ENCODE measurements around the gene FBN3. TPM values are rescaled to one million over a fixed set of nuclear protein-coding genes. Genes with fewer than 3 reads are reported as not detected.
A peak's percentile ranks its signal among the peaks of the same experiment; 100 is the strongest.

FBN3 gene
- total and polyA plus RNA-seq, 5 experiments from 2014 or later: not detected

GRCh38 chr19:8090950-8091349, 58.4 kb downstream of the FBN3 start:
- no peak for ATAC-seq

GRCh38 chr19:8089664-8090601, 59.5 kb downstream of the FBN3 start:
- Mint-ChIP-seq H3K36me3 (peaks cover 0 to 6% (median 3%) of the 10 kb centered on the region in 3 donors), H3K27me3 (peaks cover 0 to 8% (median 0%) of the 10 kb centered on the region in 5 donors), H3K27ac (no peak overlapping the region), H3K4me3 (no peak overlapping the region), H3K9me3 (peaks cover 0 to 21% (median 12%) of the 10 kb centered on the region in 9 donors), H3K4me1 (peaks cover 0 to 2% (median 0%) of the 10 kb centered on the region in 4 donors)
- ATAC-seq: no peak
- POLR2A ChIA-PET: no interaction called here
- DNase-seq: peak in 1 of 10 donors; percentile 10

More at GRCh38 chr19:8090950-8091349, 58.4 kb downstream of the FBN3 start:
- peaks cover 0 to 6% (median 0%) of the 10 kb centered on the region in 5 donors for H3K27me3 Mint-ChIP-seq
- DNase-seq: peak in 1 of 10 donors; percentile 53
- H3K4me3 Mint-ChIP-seq: no peak overlapping the region
- H3K27ac Mint-ChIP-seq: no peak overlapping the region
- H3K4me1 Mint-ChIP-seq: peaks cover 0 to 2% (median 0%) of the 10 kb centered on the region in 4 donors
- POLR2A ChIA-PET: no interaction called here
- H3K9me3 Mint-ChIP-seq: peaks cover 0 to 29% (median 12%) of the 10 kb centered on the region in 9 donors
- H3K36me3 Mint-ChIP-seq: peaks cover 3 to 6% (median 3%) of the 10 kb centered on the region in 3 donors

GRCh38 chr19:8088752-8089663, 60.4 kb downstream of the FBN3 start:
- peaks cover 0 to 1% (median 0%) of the 10 kb centered on the region in 3 donors for H3K36me3 Mint-ChIP-seq
- POLR2A ChIA-PET: no interaction called here
- H3K27me3 Mint-ChIP-seq: peaks cover 0 to 9% (median 0%) of the 10 kb centered on the region in 5 donors
- H3K9me3 Mint-ChIP-seq: peaks cover 0 to 13% (median 6%) of the 10 kb centered on the region in 9 donors
- H3K4me1 Mint-ChIP-seq: peaks cover 0 to 2% (median 0%) of the 10 kb centered on the region in 4 donors
- H3K27ac Mint-ChIP-seq: no peak overlapping the region
- ATAC-seq (no peak), DNase-seq (no peak)
- no peak overlapping the region for H3K4me3 Mint-ChIP-seq

GRCh38 chr19:8087876-8088275, 61.5 kb downstream of the FBN3 start:
- DNase-seq (no peak), ATAC-seq (no peak)
- POLR2A ChIA-PET: no interaction called here
- Mint-ChIP-seq H3K27me3 (peaks cover 0 to 10% (median 0%) of the 10 kb centered on the region in 5 donors), H3K36me3 (no peaks in the 10 kb centered on the region), H3K27ac (no peak overlapping the region), H3K4me3 (no peak overlapping the region), H3K9me3 (peaks cover 0 to 4% (median 0%) of the 10 kb centered on the region in 9 donors), H3K4me1 (peaks cover 0 to 3% (median 0%) of the 10 kb centered on the region in 4 donors)

- H3K27me3 Mint-ChIP-seq: peaks cover 0 to 10% (median 0%) of the 10 kb centered on the region in 5 donors
- DNase-seq: no peak
- POLR2A ChIA-PET: no interaction called here
- no peak overlapping the region for H3K4me3 Mint-ChIP-seq
- no peaks in the 10 kb centered on the region for H3K36me3 Mint-ChIP-seq
- H3K4me1 Mint-ChIP-seq: peaks cover 0 to 5% (median 0%) of the 10 kb centered on the region in 4 donors
- ATAC-seq: no peak
- H3K9me3 Mint-ChIP-seq: peaks cover 0 to 3% (median 0%) of the 10 kb centered on the region in 9 donors
- no peak overlapping the region for H3K27ac Mint-ChIP-seq
Measured at GRCh38 chr19:8086849-8087248, 62.5 kb downstream of the FBN3 start.

- peaks cover 0 to 10% (median 0%) of the 10 kb centered on the region in 5 donors for H3K27me3 Mint-ChIP-seq
- no peak for ATAC-seq
- no peaks in the 10 kb centered on the region for H3K36me3 Mint-ChIP-seq
- peak overlapping the region in 1 of 10 donors; percentile 60 for H3K27ac Mint-ChIP-seq
- peak in 1 of 10 donors; percentile 46 for DNase-seq
- H3K9me3 Mint-ChIP-seq: no peaks in the 10 kb centered on the region
- POLR2A ChIA-PET: interaction anchor here (0.5 to 0.6 kb wide), 2 partner anchors 74 to 249 kb away, joined by 3 to 5 read pairs; no protein-coding TSS in a partner anchor
- H3K4me3 Mint-ChIP-seq: no peak overlapping the region
- H3K4me1 Mint-ChIP-seq: peaks cover 0 to 5% (median 0%) of the 10 kb centered on the region in 4 donors
Measured at GRCh38 chr19:8085598-8086408, 63.6 kb downstream of the FBN3 start.

GRCh38 chr19:8084152-8084551, 65.2 kb downstream of the FBN3 start:
- Mint-ChIP-seq H3K9me3 (no peaks in the 10 kb centered on the region), H3K4me1 (peaks cover 0 to 3% (median 0%) of the 10 kb centered on the region in 4 donors), H3K27ac (peak overlapping the region in 1 of 10 donors; percentile 58), H3K27me3 (peaks cover 0 to 10% (median 0%) of the 10 kb centered on the region in 5 donors), H3K4me3 (no peak overlapping the region), H3K36me3 (no peaks in the 10 kb centered on the region)
- peak in 1 of 10 donors; percentile 43 for DNase-seq
- POLR2A ChIA-PET: no interaction called here
- ATAC-seq: no peak

- peaks cover 0 to 10% (median 0%) of the 10 kb centered on the region in 5 donors for H3K27me3 Mint-ChIP-seq
- H3K9me3 Mint-ChIP-seq: no peaks in the 10 kb centered on the region
- DNase-seq: peak in 1 of 10 donors; percentile 54
- H3K27ac Mint-ChIP-seq: no peak overlapping the region
- no peak overlapping the region for H3K4me3 Mint-ChIP-seq
- peaks cover 0 to 3% (median 0%) of the 10 kb centered on the region in 4 donors for H3K4me1 Mint-ChIP-seq
- no peak for ATAC-seq
- no peaks in the 10 kb centered on the region for H3K36me3 Mint-ChIP-seq
- POLR2A ChIA-PET: no interaction called here
Measured at GRCh38 chr19:8083141-8083540, 66.3 kb downstream of the FBN3 start.

- H3K36me3 Mint-ChIP-seq: no peaks in the 10 kb centered on the region
- peak overlapping the region in 1 of 10 donors; percentile 40 for H3K27ac Mint-ChIP-seq
- peaks cover 0 to 3% (median 0%) of the 10 kb centered on the region in 4 donors for H3K4me1 Mint-ChIP-seq
- peaks cover 0 to 10% (median 0%) of the 10 kb centered on the region in 5 donors for H3K27me3 Mint-ChIP-seq
- H3K9me3 Mint-ChIP-seq: no peaks in the 10 kb centered on the region
- ATAC-seq: no peak
- DNase-seq: no peak
- H3K4me3 Mint-ChIP-seq: no peak overlapping the region
- POLR2A ChIA-PET: no interaction called here
Measured at GRCh38 chr19:8081569-8082550, 67.5 kb downstream of the FBN3 start.

- H3K4me1 Mint-ChIP-seq: peaks cover 0 to 3% (median 0%) of the 10 kb centered on the region in 4 donors
- no peaks in the 10 kb centered on the region for H3K36me3 Mint-ChIP-seq
- H3K9me3 Mint-ChIP-seq: no peaks in the 10 kb centered on the region
- POLR2A ChIA-PET: interaction anchor here (0.7 kb wide), 1 partner anchor 508 kb away, joined by 4 read pairs; no protein-coding TSS in a partner anchor
- H3K27ac Mint-ChIP-seq: no peak overlapping the region
- DNase-seq (peak in 1 of 10 donors; percentile 26), ATAC-seq (no peak)
- H3K4me3 Mint-ChIP-seq: no peak overlapping the region
- peaks cover 0 to 10% (median 0%) of the 10 kb centered on the region in 5 donors for H3K27me3 Mint-ChIP-seq
Measured at GRCh38 chr19:8080832-8081231, 68.6 kb downstream of the FBN3 start.

GRCh38 chr19:8079988-8080387, 69.4 kb downstream of the FBN3 start:
- peaks cover 0 to 7% (median 0%) of the 10 kb centered on the region in 5 donors for H3K27me3 Mint-ChIP-seq
- POLR2A ChIA-PET: no interaction called here
- peaks cover 0 to 3% (median 0%) of the 10 kb centered on the region in 4 donors for H3K4me1 Mint-ChIP-seq
- no peaks in the 10 kb centered on the region for H3K9me3 Mint-ChIP-seq
- no peaks in the 10 kb centered on the region for H3K36me3 Mint-ChIP-seq
- no peak overlapping the region for H3K4me3 Mint-ChIP-seq
- DNase-seq (no peak), ATAC-seq (no peak)
- H3K27ac Mint-ChIP-seq: no peak overlapping the region

Measured in naive thymus-derived CD8-positive, alpha-beta T cell (primary cell).